Fibroblast of skin of right quadriceps (primary cell): ENCODE measurements around the gene TEX22.

ENCODE experiments used
- DNase-seq: peaks from one replicate; pipeline ENCODE4 v3.0.0-alpha.2; 2013

Gene TEX22

GRCh38 chr14:105444859-105445258 is 46.5 kb downstream of the TEX22 start:
- no peak for DNase-seq

GRCh38 chr14:105445290-105445689 is 47.0 kb downstream of the TEX22 start:
- DNase-seq, result no peak

GRCh38 chr14:105445901-105446845 is 47.8 kb downstream of the TEX22 start:
- no peak for DNase-seq

GRCh38 chr14:105446971-105447370 is 48.6 kb downstream of the TEX22 start:
- no peak for DNase-seq

- DNase-seq, result no peak
Measured at GRCh38 chr14:105447651-105448640, 49.6 kb downstream of the TEX22 start.

- DNase-seq, result peak; percentile 43
Measured at GRCh38 chr14:105448706-105449111, 50.4 kb downstream of the TEX22 start.

GRCh38 chr14:105449276-105450122 is 51.2 kb downstream of the TEX22 start:
- no peak for DNase-seq

- no peak for DNase-seq
Measured at GRCh38 chr14:105450123-105450505, 51.8 kb downstream of the TEX22 start.

- no peak for DNase-seq
Measured at GRCh38 chr14:105450864-105451720, 52.8 kb downstream of the TEX22 start.

- DNase-seq, result no peak
Measured at GRCh38 chr14:105452963-105453362, 54.6 kb downstream of the TEX22 start.

- no peak for DNase-seq
Measured at GRCh38 chr14:105453847-105454246, 55.5 kb downstream of the TEX22 start.

GRCh38 chr14:105455086-105455640 is 56.8 kb downstream of the TEX22 start:
- DNase-seq, result no peak

GRCh38 chr14:105455766-105456660 is 57.7 kb downstream of the TEX22 start:
- DNase-seq, result no peak

GRCh38 chr14:105456736-105457617 is 58.6 kb downstream of the TEX22 start:
- no peak for DNase-seq

- no peak for DNase-seq
Measured at GRCh38 chr14:105458010-105458409, 59.7 kb downstream of the TEX22 start.

- no peak for DNase-seq
Measured at GRCh38 chr14:105458571-105458970, 60.2 kb downstream of the TEX22 start.

GRCh38 chr14:105460116-105460515 is 61.8 kb downstream of the TEX22 start:
- DNase-seq, result no peak

- no peak for DNase-seq
Measured at GRCh38 chr14:105460616-105461015, 62.3 kb downstream of the TEX22 start.

- DNase-seq, result no peak
Measured at GRCh38 chr14:105461903-105462302, 63.6 kb downstream of the TEX22 start.
